ENCODE data around the gene QARS1.

DNA sequence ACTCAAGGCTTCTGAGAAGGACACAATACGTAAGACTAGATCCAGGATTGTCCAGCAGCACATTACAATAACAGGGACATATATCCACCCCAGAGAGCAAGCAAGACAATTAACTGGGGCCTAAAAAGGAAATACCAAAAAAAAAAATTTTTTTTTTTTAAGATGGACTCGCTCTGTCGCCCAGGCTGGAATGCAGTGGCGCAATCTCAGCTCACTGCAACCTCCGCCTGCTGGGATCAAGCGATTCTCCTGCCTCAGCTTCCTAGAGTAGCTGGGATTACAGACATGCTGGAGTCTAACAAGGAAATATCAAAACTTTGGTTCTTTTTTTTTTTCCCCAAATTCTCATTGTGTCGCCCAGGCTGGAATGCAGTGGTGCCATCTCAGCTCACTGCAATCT is 46.5 kb downstream of the QARS1 start:
- TF ChIP-seq, protein P1, sequence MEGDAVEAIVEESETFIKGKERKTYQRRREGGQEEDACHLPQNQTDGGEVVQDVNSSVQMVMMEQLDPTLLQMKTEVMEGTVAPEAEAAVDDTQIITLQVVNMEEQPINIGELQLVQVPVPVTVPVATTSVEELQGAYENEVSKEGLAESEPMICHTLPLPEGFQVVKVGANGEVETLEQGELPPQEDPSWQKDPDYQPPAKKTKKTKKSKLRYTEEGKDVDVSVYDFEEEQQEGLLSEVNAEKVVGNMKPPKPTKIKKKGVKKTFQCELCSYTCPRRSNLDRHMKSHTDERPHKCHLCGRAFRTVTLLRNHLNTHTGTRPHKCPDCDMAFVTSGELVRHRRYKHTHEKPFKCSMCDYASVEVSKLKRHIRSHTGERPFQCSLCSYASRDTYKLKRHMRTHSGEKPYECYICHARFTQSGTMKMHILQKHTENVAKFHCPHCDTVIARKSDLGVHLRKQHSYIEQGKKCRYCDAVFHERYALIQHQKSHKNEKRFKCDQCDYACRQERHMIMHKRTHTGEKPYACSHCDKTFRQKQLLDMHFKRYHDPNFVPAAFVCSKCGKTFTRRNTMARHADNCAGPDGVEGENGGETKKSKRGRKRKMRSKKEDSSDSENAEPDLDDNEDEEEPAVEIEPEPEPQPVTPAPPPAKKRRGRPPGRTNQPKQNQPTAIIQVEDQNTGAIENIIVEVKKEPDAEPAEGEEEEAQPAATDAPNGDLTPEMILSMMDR (IDR thresholded peaks at IDR 0.05; ENCODE audit: insufficient read depth, low read length, poor library complexity, severe bottlenecking) = no peak
- no peak for TF ChIP-seq EZH2phosphoT487 (conservative IDR thresholded peaks at IDR 0.05; ENCODE audit: low read length)

All from SU-DHL-6 (cell line).